H9 (cell line): ENCODE results near the gene ADGRL3. TPM values are rescaled to one million over a fixed set of nuclear protein-coding genes. Genes with fewer than 3 reads are reported as not detected.

Source experiments
- DNase-seq: peaks from one replicate; pipeline ENCODE4 v3.0.0-alpha.2; 2017
- H2AFZ ChIP-seq: one replicate; pipeline ENCODE4 v1.6.1; 2013; ENCODE audit warnings: mild to moderate bottlenecking, low read length, control low read depth, moderate library complexity
- H2AK5ac ChIP-seq: 2 replicates; pipeline ENCODE4 v1.6.1; 2013; ENCODE audit warnings: low read length, control low read depth, mixed read lengths; ENCODE audit not compliant: insufficient read length
- H2BK120ac ChIP-seq: one replicate; pipeline ENCODE4 v1.6.1; 2013; ENCODE audit warnings: low read depth, mild to moderate bottlenecking, low read length, control low read depth, inconsistent platforms; ENCODE audit not compliant: poor library complexity, severe bottlenecking
- H2BK12ac ChIP-seq: 2 replicates; pipeline ENCODE4 v1.6.1; 2013; ENCODE audit warnings: low read length, control low read depth, mixed read lengths, low read depth; ENCODE audit not compliant: insufficient read length
- H2BK15ac ChIP-seq: 2 replicates; pipeline ENCODE4 v1.6.1; 2013; ENCODE audit warnings: low read depth, low read length, control low read depth
- H2BK20ac ChIP-seq: one replicate; pipeline ENCODE4 v1.6.1; 2013; ENCODE audit warnings: low read depth, mild to moderate bottlenecking, low read length, control low read depth, inconsistent platforms; ENCODE audit not compliant: poor library complexity, severe bottlenecking
- H2BK5ac ChIP-seq: 2 replicates; pipeline ENCODE4 v1.6.1; 2013; ENCODE audit warnings: low read length, control low read depth, mixed read lengths; ENCODE audit not compliant: insufficient read length
- H3K14ac ChIP-seq: 2 replicates; pipeline ENCODE4 v1.6.1; 2013; ENCODE audit warnings: low read length, control low read depth; ENCODE audit not compliant: insufficient read depth
- H3K18ac ChIP-seq: 2 replicates; pipeline ENCODE4 v1.6.1; 2013; ENCODE audit warnings: low read depth, mild to moderate bottlenecking, mixed read lengths, low read length, control low read depth; ENCODE audit not compliant: insufficient read length
- H3K23ac ChIP-seq: 2 replicates; pipeline ENCODE4 v1.6.1; 2013; ENCODE audit warnings: low read length, control low read depth, mixed read lengths, low read depth; ENCODE audit not compliant: insufficient read length
- H3K23me2 ChIP-seq: 2 replicates; pipeline ENCODE4 v1.6.1; 2013; ENCODE audit warnings: low read depth, mild to moderate bottlenecking, mixed read lengths, low read length, control low read depth; ENCODE audit not compliant: insufficient read length, poor library complexity, severe bottlenecking
- H3K27ac ChIP-seq: 2 replicates; pipeline ENCODE4 v1.5.1; 2013; ENCODE audit warnings: low read length, control low read depth, mixed read lengths, low read depth; ENCODE audit not compliant: insufficient read length
- H3K27me3 ChIP-seq: 2 replicates; pipeline ENCODE4 v1.6.1; 2013; ENCODE audit warnings: low read length, control low read depth, inconsistent platforms; ENCODE audit not compliant: insufficient read depth
- H3K4ac ChIP-seq: 2 replicates; pipeline ENCODE4 v1.6.1; 2013; ENCODE audit warnings: low read depth, mild to moderate bottlenecking, control low read depth, inconsistent platforms, low read length, moderate library complexity
- H3K4me1 ChIP-seq: 2 replicates; pipeline ENCODE4 v1.6.1; 2013; ENCODE audit warnings: low read length, control low read depth, inconsistent platforms; ENCODE audit not compliant: insufficient read depth
- H3K4me2 ChIP-seq: 2 replicates; pipeline ENCODE4 v1.6.1; 2013; ENCODE audit warnings: low read length, control low read depth, mixed read lengths; ENCODE audit not compliant: insufficient read length, insufficient read depth
- H3K56ac ChIP-seq: 2 replicates; pipeline ENCODE4 v1.6.1; 2013; ENCODE audit warnings: low read depth, mild to moderate bottlenecking, mixed read lengths, low read length, control low read depth; ENCODE audit not compliant: insufficient read length
- H3K79me1 ChIP-seq: 2 replicates; pipeline ENCODE4 v1.6.1; 2013; ENCODE audit warnings: low read depth, mild to moderate bottlenecking, moderate library complexity, low read length, control low read depth, inconsistent platforms; ENCODE audit not compliant: insufficient read depth, poor library complexity, severe bottlenecking
- H3K79me2 ChIP-seq: 2 replicates; pipeline ENCODE4 v1.6.1; 2013; ENCODE audit warnings: low read length, control low read depth, inconsistent platforms; ENCODE audit not compliant: insufficient read depth
- H3K9ac ChIP-seq: 2 replicates; pipeline ENCODE4 v1.6.1; 2013; ENCODE audit warnings: low read length, control low read depth, mixed read lengths; ENCODE audit not compliant: insufficient read length; ENCODE audit errors: extremely low read depth
- H3K9me3 ChIP-seq: one replicate; pipeline ENCODE4 v1.6.1; 2013; ENCODE audit warnings: low read depth, low read length, inconsistent platforms; ENCODE audit not compliant: control insufficient read depth
- H3T11ph ChIP-seq: one replicate; pipeline ENCODE4 v1.6.1; 2013; ENCODE audit warnings: mild to moderate bottlenecking, low read length, control low read depth, inconsistent platforms
- H4K20me1 ChIP-seq: one replicate; pipeline ENCODE4 v1.6.1; 2013; ENCODE audit not compliant: control insufficient read depth, insufficient read length, insufficient read depth
- H4K5ac ChIP-seq: 2 replicates; pipeline ENCODE4 v1.6.1; 2013; ENCODE audit warnings: low read depth, mild to moderate bottlenecking, mixed read lengths, low read length, control low read depth; ENCODE audit not compliant: insufficient read length
- H4K8ac ChIP-seq: replicated peaks from 2 replicates; pipeline ENCODE4 v1.6.1; 2013; ENCODE audit warnings: low read length, control low read depth, mixed read lengths, low read depth; ENCODE audit not compliant: insufficient read length
- H4K91ac ChIP-seq: 2 replicates; pipeline ENCODE4 v1.6.1; 2013; ENCODE audit warnings: low read depth, mild to moderate bottlenecking, moderate library complexity, mixed read lengths, low read length, control low read depth; ENCODE audit not compliant: insufficient read length
- H3K27ac Mint-ChIP-seq, 3 experiments: 2 replicates in 2 of 3; 3 replicates in 1 of 3; pipeline ENCODE4 v1.8.0; 2020 to 2021; ENCODE audit warnings: mixed read lengths in 3 of 3, mild to moderate bottlenecking in 1 of 3, moderate library complexity in 1 of 3
- H3K27me3 Mint-ChIP-seq: 2 replicates; pipeline ENCODE4 v1.8.0; 2021; ENCODE audit warnings: low read depth, mild to moderate bottlenecking, moderate library complexity, mixed read lengths
- H3K36me3 Mint-ChIP-seq, 3 experiments: 2 replicates in 2 of 3; 3 replicates in 1 of 3; pipeline ENCODE4 v1.8.0; 2020 to 2021; ENCODE audit warnings: low read depth in 3 of 3, mixed read lengths in 3 of 3; ENCODE audit not compliant: insufficient read depth in 1 of 3
- H3K4me1 Mint-ChIP-seq, 2 experiments: 2 replicates each; pipeline ENCODE4 v1.8.0; 2020; ENCODE audit warnings: mixed read lengths in 2 of 2
- H3K4me3 Mint-ChIP-seq, 2 experiments: 2 replicates in 1 of 2; 3 replicates in 1 of 2; pipeline ENCODE4 v1.8.0; 2020 to 2021; ENCODE audit warnings: mild to moderate bottlenecking in 2 of 2, mixed read lengths in 2 of 2, moderate library complexity in 1 of 2
- H3K9me3 Mint-ChIP-seq, 2 experiments: 2 replicates in 1 of 2; 3 replicates in 1 of 2; pipeline ENCODE4 v1.8.0; 2020; ENCODE audit warnings: mild to moderate bottlenecking in 2 of 2, mixed read lengths in 2 of 2, moderate library complexity in 1 of 2
- WGBS: extraction: QIAGEN DNeasy Blood & Tissue Kit; methylation state at CpG from one replicate; pipeline ENCODE4 v1.1.7; 2013; ENCODE audit warnings: missing lambda C conversion rate, low lambda C conversion rate, mixed read lengths; ENCODE audit not compliant: insufficient read length; ENCODE audit errors: extremely low coverage; 5-methylcytosine and 5-hydroxymethylcytosine counted together
- total RNA-seq: library from RNA; stranded (reverse); gene quantifications from 2 replicates; pipeline ENCODE4 v1.2.1, GENCODE V29; 2021
- TF ChIP-seq, protein P1 (sequence below): fragments of 200-600 bp; sonication (generic); conservative IDR thresholded peaks from 3 replicates; pipeline ENCODE4 v1.8.0; 2021; ENCODE audit warnings: antibody characterized with exemption, mild to moderate bottlenecking

Gene ADGRL3
- total RNA-seq, 1 experiment from 2014 or later: 5.9 TPM

DNA sequence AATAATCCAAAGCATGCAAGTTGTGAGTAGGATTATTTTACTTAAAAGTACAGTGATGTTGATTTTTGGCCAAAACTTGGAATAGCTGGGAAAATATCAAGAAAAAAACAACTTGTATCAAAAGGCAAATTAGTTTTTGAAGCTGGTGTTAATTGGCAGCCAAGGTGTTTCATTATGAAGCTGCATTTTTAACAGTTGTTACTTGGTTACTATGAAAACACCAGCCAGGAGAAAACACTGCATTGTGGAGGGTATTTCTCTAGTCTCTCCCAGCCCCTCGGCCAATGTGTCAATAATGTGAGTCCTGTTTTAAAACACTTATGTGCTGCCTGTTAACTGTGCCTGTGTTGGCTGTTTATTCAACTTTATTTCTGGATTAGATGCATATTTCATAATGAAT, 733.4 kb downstream of the ADGRL3 start:
- no peak overlapping the region for H3K27ac ChIP-seq
- no CpG with 5 or more reads among the region's 1 CpG for WGBS
- H3K4me3 Mint-ChIP-seq: no peak overlapping the region
- H3K56ac ChIP-seq: no peak overlapping the region
- H3K23ac ChIP-seq: no peak overlapping the region
- no peak overlapping the region for H3T11ph ChIP-seq
- H2AK5ac ChIP-seq: no peak overlapping the region
- H3K79me2 ChIP-seq: no peaks in the 10 kb centered on the region
- no peak overlapping the region; a peak in 1 of 7 replicates for H3K27ac Mint-ChIP-seq
- no peak overlapping the region for H2BK15ac ChIP-seq
- no peak overlapping the region for H2BK120ac ChIP-seq
- H3K36me3 Mint-ChIP-seq: no peaks in the 10 kb centered on the region
- no peaks in the 10 kb centered on the region for H3K79me1 ChIP-seq
- no peak overlapping the region for H3K4ac ChIP-seq
- H3K18ac ChIP-seq: no peak overlapping the region
- H3K9me3 ChIP-seq: no peaks in the 10 kb centered on the region
- no peak overlapping the region for H2BK5ac ChIP-seq
- H4K91ac ChIP-seq: no peak overlapping the region
- H2AFZ ChIP-seq: no peak overlapping the region
- no peaks in the 10 kb centered on the region for H3K23me2 ChIP-seq
- no peak for DNase-seq
- H4K8ac ChIP-seq: no peak overlapping the region
- TF ChIP-seq, protein P1, sequence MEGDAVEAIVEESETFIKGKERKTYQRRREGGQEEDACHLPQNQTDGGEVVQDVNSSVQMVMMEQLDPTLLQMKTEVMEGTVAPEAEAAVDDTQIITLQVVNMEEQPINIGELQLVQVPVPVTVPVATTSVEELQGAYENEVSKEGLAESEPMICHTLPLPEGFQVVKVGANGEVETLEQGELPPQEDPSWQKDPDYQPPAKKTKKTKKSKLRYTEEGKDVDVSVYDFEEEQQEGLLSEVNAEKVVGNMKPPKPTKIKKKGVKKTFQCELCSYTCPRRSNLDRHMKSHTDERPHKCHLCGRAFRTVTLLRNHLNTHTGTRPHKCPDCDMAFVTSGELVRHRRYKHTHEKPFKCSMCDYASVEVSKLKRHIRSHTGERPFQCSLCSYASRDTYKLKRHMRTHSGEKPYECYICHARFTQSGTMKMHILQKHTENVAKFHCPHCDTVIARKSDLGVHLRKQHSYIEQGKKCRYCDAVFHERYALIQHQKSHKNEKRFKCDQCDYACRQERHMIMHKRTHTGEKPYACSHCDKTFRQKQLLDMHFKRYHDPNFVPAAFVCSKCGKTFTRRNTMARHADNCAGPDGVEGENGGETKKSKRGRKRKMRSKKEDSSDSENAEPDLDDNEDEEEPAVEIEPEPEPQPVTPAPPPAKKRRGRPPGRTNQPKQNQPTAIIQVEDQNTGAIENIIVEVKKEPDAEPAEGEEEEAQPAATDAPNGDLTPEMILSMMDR: no peak
- no peak overlapping the region for H4K5ac ChIP-seq
- H3K4me1 ChIP-seq: no peaks in the 10 kb centered on the region; the same call in 1 of the 2 replicates
- no peaks in the 10 kb centered on the region for H3K27me3 ChIP-seq
- no peak overlapping the region for H3K9ac ChIP-seq
- no peak overlapping the region for H2BK20ac ChIP-seq
- H2BK12ac ChIP-seq: no peak overlapping the region
- peaks cover 6 to 15% of the 10 kb centered on the region in 2 experiments for H3K4me1 Mint-ChIP-seq
- H4K20me1 ChIP-seq: no peaks in the 10 kb centered on the region
- H3K27me3 Mint-ChIP-seq: no peaks in the 10 kb centered on the region
- no peaks in the 10 kb centered on the region for H3K9me3 Mint-ChIP-seq
- no peak overlapping the region for H3K4me2 ChIP-seq
- no peak overlapping the region for H3K14ac ChIP-seq
